ENCODE measurements around the gene ULK3. TPM values are rescaled to one million over a fixed set of nuclear protein-coding genes. Genes with fewer than 3 reads are reported as not detected.

Gene ULK3
- total and polyA plus RNA-seq, 10 of the 15 experiments (the other 5 are each of a cell fraction or from before 2014, with no cell fraction given) = 0.64 to 38.8 (median 27.1) TPM

GRCh38 chr15:74799856-74800558 lies 42.9 kb downstream of the ULK3 start (continued):
- TF ChIP-seq, protein P1, sequence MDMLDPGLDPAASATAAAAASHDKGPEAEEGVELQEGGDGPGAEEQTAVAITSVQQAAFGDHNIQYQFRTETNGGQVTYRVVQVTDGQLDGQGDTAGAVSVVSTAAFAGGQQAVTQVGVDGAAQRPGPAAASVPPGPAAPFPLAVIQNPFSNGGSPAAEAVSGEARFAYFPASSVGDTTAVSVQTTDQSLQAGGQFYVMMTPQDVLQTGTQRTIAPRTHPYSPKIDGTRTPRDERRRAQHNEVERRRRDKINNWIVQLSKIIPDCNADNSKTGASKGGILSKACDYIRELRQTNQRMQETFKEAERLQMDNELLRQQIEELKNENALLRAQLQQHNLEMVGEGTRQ (IDR thresholded peaks at IDR 0.05; ENCODE audit: borderline replicate concordance, low read depth, low read length) = no peak
- TF ChIP-seq RFX5 (IDR thresholded peaks at IDR 0.05; ENCODE audit: low read depth, low read length) = peak; percentile 37; the same call in 1 of the 2 replicates
- peak; percentile 90 for TF ChIP-seq CREM (IDR thresholded peaks at IDR 0.05; ENCODE audit: low read depth)

DNA sequence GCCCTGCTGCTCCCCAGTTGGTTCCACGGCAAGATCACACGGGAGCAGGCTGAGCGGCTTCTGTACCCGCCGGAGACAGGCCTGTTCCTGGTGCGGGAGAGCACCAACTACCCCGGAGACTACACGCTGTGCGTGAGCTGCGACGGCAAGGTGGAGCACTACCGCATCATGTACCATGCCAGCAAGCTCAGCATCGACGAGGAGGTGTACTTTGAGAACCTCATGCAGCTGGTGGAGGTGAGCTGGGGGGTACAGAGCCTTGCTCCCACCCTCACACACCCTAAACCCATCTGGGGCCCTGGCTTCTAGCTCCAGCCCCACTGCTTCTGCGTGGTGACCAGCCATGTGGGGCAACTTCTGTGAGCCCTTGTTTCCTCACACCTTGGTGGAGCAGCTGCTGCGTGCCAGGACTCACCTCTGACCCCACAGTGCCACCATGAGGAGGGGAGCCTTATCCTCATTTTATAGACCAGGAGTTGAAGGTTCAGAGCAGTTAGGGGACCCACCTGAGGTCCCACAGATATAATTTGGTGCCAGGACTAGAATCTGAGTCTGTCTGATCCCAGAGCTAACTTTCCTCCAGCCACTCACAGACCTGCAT lies 43.6 kb downstream of the ULK3 start:
- ChIA-PET RAD21 (ENCODE audit: unreplicated experiment) (interaction anchor here (0.6 to 22.9 kb wide), 7 partner anchors 10 to 184 kb away, joined by 3 to 1186 read pairs (median 4); partner anchors contain the start of genes CLK3, CSK and FAM219B), POLR2A (interaction anchor here (1.3 to 5.3 kb wide), 6 partner anchors 9 to 28 kb away, joined by 6 to 59 read pairs (median 18); partner anchors contain the start of gene CSK), SMC1A (ENCODE audit: uncharacterized antibody, unreplicated experiment) (interaction anchor here (0.6 to 15.7 kb wide), 7 partner anchors 10 to 827 kb away, joined by 3 to 811 read pairs (median 7); partner anchors contain the start of gene CSK), CTCF (interaction anchor here (0.5 to 25.9 kb wide), 23 partner anchors 9 to 425 kb away, joined by 3 to 1288 read pairs (median 3); partner anchors contain the start of gene CSK)
- intact Hi-C loops (cut with micrococcal nuclease; ENCODE audit: unreplicated experiment) = no loop called here
- Histone ChIP-seq H3K79me2 (ENCODE audit: control insufficient read depth, insufficient read depth, low read length) (peaks cover 44% of the 10 kb centered on the region), H3K9ac (ENCODE audit: control insufficient read depth, insufficient read depth, low read length) (no peak overlapping the region), H4K20me1 (ENCODE audit: control insufficient read depth, insufficient read depth) (peaks cover 6% of the 10 kb centered on the region), H3K4me1 (ENCODE audit: control insufficient read depth, insufficient read depth, low read length) (peaks cover 38% of the 10 kb centered on the region), H3K27me3 (replicated peaks in 1 of 2; ENCODE audit: control insufficient read depth in 2 of 2, insufficient read depth in 2 of 2, low read length in 1 of 2) (no peaks in the 10 kb centered on the region), H3K27ac (ENCODE audit: control insufficient read depth, insufficient read depth) (peak overlapping the region; percentile 39; the same call in 1 of the 2 replicates), H3K4me2 (ENCODE audit: control insufficient read depth, insufficient read depth) (no peak overlapping the region), H2AFZ (ENCODE audit: control insufficient read depth, low read depth, low read length) (no peak overlapping the region), H3K36me3 (ENCODE audit: control insufficient read depth in 2 of 2, insufficient read depth in 2 of 2, low read length in 1 of 2) (peaks cover 48 to 69% of the 10 kb centered on the region in 2 experiments), H3K4me3 (no peak overlapping the region), H3K9me3 (replicated peaks; ENCODE audit: control insufficient read depth, insufficient read depth, low read length) (no peaks in the 10 kb centered on the region)
- BruUV-seq (replicated peaks) = no TSS peak
- 69% methylated on average over 16 of the region's 16 CpGs for WGBS (ENCODE audit: insufficient coverage, insufficient replicate concordance, low lambda C conversion rate, missing lambda C conversion rate)
- peak; percentile 29 for ATAC-seq
- in situ Hi-C loops (cut with MboI) = no loop called here
- FAIRE-seq = peak; percentile 49
- DNase-seq (ENCODE audit: low read depth, low spot score) = no peak
- TF ChIP-seq CREM (IDR thresholded peaks at IDR 0.05; ENCODE audit: low read depth) (no peak), YY1 (IDR thresholded peaks at IDR 0.05; ENCODE audit: low read depth, low read length) (no peak), PKNOX1 (IDR thresholded peaks at IDR 0.05) (no peak), CEBPB (IDR thresholded peaks at IDR 0.05; ENCODE audit: borderline replicate concordance in 1 of 2, low read depth in 2 of 2, low read length in 2 of 2) (no peak), SKIL (IDR thresholded peaks at IDR 0.05; ENCODE audit: low read depth, poor library complexity, severe bottlenecking) (no peak), ZNF217 (IDR thresholded peaks at IDR 0.05) (no peak), EP300 (IDR thresholded peaks at IDR 0.05; ENCODE audit: borderline replicate concordance in 1 of 2, control insufficient read depth in 1 of 2, low read depth in 2 of 2, low read length in 2 of 2) (no peak), TCF12 (IDR thresholded peaks at IDR 0.05; ENCODE audit: low read depth, low read length) (no peak), RAD51 (IDR thresholded peaks at IDR 0.05) (no peak), SMC3 (IDR thresholded peaks at IDR 0.05; ENCODE audit: borderline replicate concordance, low read length) (peak; percentile 37; the same call in 1 of the 2 replicates), BHLHE40 (IDR thresholded peaks at IDR 0.05; ENCODE audit: borderline replicate concordance in 1 of 2, low read depth in 2 of 2, low read length in 1 of 2) (no peak)
- TF ChIP-seq, protein P2, sequence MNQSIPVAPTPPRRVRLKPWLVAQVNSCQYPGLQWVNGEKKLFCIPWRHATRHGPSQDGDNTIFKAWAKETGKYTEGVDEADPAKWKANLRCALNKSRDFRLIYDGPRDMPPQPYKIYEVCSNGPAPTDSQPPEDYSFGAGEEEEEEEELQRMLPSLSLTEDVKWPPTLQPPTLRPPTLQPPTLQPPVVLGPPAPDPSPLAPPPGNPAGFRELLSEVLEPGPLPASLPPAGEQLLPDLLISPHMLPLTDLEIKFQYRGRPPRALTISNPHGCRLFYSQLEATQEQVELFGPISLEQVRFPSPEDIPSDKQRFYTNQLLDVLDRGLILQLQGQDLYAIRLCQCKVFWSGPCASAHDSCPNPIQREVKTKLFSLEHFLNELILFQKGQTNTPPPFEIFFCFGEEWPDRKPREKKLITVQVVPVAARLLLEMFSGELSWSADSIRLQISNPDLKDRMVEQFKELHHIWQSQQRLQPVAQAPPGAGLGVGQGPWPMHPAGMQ (IDR thresholded peaks at IDR 0.05; ENCODE audit: borderline replicate concordance) = no peak

Data from GM12878 (cell line).